Fibroblast of gingiva (primary cell): ENCODE measurements around the gene PWWP2B.
A peak's percentile ranks its signal among the peaks of the same experiment; 100 is the strongest.

Source experiments
- DNase-seq: peaks from one replicate; pipeline ENCODE4 v3.0.0-alpha.2; 2011; ENCODE audit warnings: low read depth

The PWWP2B gene

DNA sequence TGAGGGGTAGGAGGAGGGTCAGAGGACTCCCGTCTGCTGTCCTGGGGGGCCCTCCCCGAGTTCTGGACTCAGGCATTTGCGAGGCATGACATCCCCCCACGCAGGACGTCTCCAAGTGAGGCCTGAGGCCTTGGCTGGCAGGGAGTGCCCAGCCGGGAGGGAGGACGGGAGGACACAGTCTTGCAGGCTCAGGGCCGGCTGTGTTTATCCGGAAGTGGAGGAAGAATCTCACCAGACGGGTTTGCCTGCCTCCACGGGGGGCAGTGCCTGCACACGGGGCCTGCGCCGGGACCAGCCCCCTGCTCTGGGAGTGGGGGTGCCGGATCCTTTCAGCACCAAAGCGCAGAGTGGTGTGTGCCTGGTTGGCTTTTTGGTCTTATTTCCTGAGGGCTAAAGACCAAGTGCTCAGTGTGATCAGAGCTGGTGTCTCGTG lies 10.9 kb downstream of the PWWP2B start:
- DNase-seq: peak; percentile 58

DNA sequence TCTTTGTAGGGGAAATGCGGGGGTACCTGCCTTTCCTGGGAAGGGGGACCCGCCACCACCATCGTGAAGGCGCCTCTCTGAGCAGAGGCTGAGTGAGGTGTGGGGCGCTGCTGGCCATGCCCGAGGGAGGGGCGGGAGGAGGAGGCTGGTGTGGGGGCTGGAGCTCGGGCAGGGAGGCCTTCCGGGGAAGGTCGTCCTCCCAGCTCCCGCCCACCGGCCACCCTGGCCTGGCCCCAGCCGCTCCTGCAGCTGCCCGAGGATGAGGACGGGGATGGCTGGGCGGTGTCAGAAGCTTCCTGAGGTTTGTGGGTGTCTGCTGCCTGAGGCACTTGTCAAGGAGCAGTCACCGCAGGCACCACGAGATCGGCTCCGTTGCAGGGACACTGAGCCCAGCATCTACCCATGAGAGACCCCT lies 11.4 kb downstream of the PWWP2B start:
- DNase-seq: no peak

DNA sequence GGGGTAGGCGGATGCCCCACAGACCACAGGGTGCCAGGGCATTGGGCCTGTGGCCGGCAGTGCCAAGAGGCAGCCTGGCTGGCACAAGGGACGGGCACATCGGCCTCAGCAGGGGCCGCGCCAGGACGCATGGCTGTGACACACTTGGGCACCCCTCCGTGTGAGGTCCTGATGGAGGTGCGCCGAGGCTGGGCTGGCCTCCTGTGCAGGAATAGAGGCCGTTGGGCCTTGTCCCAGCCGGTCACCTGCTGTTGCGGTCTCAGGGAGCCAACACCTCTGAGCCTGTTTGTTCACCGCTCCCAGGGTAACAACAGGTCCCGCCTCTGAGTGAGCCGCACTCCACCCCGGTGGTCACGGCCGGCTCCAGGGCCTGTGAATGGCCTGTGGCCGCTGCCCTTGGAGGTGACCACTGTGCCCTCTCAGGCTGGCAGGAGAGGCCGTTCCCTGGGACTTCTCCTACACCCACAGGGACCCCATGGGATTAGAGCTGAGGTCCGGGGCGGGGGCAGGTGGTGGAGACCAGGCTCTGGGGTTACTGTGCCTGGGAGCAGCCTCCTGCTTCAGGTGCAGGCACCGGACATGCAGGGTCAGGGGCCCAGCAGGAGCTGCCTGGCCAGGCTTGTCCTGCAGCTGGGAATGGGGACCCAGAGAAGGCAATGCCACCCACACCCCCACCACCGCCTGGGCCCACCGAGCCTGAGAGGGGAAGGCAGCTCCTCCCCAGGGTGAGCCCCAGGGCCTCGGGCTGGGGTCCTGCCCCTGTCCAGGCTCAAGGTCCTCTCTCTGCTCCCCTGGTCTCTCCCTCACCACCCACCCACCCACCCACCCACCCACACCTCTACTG lies 12.0 kb downstream of the PWWP2B start:
- no peak for DNase-seq

DNA sequence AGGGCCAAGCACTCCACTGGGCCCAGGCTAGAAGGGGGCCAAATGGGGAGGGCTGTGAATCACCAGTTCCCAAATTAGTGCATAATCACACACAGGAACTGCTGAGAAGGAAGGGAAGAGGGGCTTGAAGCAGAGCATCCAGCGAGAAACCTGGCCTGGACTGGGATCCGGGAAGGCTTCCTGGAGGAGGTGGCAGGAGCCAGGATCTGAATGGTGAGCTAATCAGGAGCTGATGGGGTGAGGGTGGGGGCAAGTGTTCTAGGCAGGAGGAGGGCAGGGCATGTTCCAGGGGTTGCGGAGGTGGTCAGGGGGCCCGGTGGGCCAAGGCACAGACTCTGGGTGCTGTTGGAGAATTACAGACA lies 12.6 kb downstream of the PWWP2B start:
- no peak for DNase-seq

DNA sequence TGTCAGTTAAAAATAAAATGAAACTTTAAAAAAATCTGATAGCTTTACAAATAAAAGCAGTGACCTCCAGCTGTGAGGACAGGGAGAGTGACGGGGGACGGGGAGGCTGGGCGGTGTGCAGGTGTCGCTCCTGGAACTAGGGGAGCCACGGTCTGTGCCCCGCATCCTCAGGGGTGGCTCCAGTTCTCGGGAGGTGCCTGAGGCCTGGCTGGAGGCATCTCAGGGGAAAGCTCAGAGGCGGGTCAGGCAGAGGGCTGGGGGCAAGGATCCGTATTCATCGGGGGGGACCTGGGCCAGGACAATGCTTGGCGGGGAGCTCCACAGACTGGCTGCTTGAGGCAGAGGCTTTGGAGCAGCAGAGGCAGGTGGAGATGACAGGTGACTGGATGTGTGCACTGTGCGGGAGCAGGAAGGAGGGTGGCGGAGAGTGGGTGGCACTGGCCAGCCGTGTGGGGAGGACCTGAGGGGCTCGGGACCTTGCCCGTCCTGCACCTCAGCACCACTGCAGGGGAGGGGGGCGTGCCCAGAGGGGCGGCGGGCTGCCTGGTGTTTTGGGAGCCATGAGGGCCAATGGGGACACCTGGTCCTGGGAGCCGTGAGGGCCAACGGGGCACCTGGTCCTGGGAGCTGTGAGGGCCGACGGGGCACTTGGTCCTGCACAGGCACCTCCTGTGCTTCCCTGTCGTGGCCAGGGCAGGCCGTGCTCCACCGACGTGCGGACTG lies 13.2 kb downstream of the PWWP2B start:
- no peak for DNase-seq

DNA sequence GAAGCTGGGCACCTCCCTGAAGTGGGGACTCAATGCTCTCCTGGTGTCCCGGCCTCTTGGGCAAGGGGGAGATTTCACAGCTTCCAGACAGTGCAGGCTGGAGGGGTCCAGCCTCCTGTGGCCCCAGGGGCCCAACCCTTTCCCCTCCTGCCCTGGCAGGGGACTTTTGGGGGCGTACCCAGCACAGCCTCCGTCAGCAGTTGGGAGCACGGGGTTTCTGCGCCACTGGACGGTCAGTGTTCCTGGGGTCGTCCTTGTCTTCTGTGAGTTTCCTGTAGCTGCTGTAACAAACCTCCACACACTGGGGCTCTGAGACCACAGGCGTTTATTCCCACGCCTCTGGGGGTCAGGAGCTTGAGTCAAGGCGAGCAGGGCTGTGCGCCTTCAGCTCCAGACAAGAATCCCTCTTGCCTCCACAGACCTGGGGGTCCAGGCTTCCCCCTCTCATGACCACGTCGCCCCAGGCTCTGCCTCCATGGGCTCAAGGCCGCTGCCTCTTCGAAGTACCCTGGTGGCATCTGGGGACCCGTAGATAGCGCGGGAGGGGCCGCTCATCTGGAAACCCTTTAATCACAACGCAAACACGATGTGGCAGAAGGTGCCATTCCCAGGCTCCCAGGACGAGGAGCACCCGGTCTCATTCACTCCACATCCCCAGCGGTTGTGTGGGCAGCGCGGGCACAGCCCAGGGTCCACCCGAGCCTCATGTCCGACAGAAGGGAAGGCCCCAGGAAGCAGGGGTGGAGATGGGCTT lies 14.0 kb downstream of the PWWP2B start:
- no peak for DNase-seq

DNA sequence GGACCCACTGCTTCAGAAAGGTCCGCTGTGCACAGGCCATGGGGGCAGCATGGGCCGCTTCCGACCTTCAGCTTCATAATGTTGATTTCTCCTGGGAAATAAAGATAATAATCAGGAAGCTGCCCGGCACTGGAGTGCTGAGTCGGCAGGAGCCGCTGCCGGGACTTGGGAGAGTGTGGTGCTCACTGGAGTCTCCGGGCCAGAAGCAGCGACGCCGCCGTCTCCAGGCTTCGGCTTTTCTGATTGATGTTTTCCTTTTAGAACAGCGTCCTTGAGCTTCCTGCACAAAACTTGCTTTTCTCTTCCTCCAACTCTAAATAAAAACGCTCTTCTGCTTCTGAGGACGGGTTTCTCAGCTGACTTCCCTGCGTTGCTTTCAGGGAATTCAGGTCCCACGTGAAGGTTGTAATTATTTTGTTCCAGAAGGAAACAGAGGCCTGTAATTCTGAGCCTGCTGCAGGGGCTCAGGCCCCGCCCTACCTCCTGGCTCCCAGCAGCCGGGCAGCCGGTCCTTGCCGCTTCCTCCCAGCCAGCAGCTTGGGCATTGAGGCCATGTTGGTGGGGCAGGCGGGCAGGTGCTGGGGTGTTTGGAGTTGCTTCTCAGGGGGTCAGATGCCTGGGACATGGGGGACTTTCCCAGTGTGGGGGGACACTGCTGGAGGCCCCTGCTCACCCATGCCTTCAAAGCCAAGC lies 14.7 kb downstream of the PWWP2B start:
- peak; percentile 44 for DNase-seq

DNA sequence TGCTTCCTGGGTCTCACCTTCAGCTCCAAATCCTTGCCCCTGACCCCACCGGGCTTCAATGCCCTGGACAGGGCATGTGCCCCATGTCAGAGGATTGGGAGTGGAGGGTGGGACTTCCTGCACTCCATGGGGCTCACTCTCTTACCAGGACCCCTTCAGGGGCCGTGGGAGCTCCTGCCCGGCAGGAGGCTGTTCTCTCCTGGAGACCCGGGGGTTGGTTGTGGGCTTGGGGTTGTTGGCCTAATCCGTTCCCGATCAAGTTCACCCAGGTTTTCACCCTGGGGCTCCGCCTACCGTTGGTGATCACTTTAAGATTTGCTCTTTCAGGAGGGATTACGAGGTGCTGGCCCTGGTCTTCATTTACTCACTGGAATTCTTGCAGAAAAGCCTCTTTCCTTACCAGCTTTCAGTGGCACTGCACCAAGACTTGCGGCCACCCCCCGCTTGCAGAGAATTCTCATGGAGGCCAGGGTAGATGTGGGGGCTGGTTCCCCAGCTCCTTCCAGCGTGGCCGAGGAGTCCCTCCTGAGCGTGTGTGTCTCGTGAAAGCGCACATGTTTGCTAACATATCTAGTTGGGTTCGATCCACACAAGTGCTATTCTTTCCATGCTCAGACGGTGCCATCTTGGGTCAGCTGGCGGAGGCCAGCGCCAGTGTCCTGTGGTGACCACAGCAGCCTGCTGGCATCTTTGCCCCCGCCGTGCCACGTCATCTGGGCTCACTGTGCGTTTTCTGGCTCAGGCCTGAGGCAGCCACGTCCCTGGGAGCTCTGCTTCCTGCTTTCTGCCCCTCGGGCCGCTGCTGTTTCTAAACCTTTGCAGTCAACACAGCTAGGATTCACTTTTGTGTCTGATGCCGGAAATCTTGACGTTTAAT lies 15.6 kb downstream of the PWWP2B start:
- peak; percentile 75 for DNase-seq

DNA sequence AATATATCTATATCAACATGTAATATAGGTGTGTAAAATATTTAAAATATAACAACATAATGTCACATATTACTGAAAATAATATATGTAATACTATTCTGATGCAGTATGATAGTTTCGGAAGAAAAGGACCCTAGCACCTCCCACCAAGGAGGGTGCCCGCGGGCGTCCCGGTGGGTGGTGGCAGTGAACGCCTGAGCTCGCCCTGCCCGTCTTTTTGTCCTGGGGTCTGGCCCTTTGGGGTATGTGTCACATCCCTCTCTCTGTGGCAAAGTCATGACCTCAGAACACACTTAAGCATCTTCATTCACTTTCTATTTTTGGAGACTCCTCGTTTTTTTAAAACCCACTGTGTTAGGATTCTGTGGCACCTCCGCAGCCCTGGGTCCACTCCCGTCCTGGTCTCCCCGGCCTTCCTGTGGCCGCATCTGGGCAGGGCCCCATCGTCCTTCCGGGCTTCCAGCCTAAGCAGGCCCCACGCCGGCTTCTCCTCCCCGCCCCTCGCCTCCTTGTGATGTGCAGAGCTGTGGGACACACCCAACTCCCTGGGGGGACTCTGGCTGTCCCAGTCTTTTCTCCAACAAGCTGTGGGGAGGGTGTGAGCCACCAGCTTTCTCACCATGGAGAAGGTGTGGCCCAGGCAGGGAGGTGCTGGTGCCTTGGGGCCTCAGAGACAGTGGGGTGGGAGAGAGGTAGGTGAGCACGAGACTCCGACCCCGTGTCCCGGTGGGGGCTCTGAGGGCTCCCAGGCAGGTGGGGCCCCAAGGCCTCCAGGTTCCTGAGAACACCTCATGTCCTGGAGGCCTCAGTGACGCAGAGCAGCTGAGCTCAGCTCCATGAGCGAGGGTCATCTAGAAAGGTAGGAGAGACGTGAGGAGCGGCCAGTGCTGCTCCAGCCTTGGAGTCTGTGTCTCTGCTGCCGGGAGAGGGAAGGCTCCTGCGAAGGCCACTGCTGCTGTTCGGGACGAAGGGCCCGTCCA lies 16.5 kb downstream of the PWWP2B start:
- peak; percentile 48 for DNase-seq

DNA sequence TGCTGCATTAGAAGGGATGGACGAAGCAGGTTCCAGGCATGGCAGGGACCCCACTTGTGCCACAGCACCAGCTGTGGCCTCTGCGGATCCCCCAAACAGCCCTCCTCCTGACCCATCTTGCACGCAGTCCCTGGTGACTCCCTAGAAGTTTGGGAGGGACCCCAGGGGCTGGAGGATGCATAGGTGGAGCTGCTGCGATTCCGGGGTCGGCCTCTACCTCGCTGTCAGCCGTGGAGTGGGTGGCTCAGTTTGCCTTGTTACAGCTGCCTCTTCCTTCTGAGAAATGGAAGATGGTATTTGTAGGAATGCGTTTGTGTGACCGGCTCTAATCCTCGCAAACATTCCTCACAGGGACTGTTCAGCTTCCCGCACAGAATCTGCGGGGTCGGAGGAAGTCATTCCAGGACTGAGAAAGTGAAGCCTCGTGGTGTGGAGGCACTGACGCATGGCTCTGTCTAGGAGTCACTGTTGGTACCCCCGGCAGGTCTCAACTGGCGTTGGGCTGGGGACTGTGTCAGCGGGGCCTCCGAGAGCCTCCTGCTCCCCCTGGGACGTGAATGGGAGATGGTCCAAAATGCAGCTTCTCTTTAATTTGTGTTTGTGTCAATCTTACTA lies 17.5 kb downstream of the PWWP2B start:
- no peak for DNase-seq

DNA sequence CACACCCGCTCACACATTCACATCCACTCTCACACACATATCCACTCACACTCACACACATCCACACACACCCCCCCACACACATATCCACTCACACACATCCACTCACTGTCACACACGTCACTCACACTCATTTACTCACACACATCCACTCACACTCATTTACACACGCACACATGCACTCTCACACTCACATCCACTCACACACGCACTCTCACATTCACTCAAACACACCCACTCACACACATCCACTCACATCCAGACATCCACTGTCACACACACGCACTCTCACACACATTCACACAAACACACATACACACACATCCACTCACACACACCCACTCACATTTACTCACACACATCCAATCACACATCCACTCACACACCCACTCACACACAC lies 18.3 kb downstream of the PWWP2B start:
- no peak for DNase-seq

DNA sequence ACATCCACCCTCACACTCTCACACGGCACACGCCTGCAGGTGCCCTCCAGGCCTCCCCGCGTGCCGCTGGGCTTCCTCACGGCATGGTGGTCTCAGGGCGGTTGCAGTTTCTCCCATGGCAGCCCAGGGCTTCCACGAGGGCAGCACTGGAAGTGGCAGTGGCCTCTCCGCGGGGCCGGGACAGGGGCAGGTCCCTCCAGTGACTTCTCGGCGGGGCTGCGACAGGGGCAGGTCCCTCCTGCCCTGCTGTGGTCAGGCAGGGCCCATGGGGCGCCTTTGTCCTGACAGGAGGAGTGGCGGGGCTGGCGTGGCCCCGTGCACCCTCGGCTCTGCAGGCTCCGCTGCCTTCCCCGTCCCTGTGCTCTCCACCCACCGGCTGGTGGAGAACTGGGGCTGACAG lies 19.0 kb downstream of the PWWP2B start:
- no peak for DNase-seq

DNA sequence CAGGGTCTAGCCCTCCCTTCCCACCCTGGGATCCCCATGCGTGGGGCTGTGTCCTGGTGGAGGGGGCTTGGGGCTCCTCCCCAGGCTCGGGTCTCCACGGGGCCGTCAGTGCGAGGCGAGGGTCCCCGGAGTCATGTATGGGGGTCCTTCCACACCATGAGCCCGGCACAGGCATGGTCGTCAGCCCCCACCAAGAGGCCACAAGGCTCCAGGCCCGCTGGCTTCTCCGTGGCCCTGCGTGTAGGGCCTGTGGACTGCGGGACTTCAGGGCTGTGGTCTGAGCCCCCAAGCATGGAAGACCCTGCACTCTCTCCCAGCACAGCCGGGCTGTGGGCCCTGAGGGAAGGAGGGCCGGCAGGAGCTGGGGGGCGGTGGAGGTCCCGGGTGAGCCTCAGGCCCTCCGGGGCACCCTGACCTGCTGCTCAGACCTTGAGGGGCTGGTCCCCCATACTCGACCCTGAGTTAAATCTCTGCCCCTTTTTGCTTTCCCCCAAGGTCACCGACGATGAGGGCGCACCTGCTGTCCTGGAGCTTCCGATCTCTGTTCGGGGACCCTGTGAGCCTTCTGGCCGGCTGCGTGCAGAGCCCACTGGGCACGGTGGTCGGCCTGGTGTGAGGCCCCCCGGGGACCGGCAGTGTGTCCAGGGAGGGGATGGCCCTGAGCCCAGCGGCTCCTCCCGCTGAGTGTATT lies 19.7 kb downstream of the PWWP2B start:
- DNase-seq: no peak

DNA sequence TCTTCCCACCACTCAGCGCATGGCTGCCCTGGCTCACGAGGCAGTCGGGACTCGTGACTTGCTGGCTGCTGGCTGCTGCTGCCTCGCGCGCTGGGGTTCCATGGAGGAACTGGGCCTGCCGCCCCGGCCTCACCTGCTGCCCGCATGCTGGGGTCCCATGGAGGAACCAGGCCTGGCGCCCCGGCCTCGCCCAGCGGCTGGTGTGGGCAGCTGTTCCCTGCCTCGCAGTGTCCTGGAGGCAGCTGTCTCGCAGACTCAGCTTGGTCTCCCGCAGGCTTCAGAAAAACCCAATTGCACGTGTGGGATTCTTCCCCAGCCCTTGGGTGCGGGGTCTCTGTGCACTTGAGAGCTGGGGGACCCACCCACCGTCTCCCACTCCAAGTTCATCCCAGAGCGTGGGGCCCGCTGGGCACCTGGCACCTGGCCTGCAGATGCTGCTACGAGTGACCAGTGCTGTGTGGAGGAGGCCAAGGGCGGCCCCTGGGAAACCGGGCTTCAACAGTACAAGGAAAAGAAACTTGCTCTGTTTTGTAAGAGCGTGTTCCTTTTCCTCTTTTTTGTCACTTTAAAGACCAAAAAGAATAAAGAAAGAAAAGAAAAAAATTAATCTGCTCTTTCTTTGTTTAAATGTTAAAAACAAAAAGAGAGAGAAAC lies 20.4 kb downstream of the PWWP2B start:
- no peak for DNase-seq

DNA sequence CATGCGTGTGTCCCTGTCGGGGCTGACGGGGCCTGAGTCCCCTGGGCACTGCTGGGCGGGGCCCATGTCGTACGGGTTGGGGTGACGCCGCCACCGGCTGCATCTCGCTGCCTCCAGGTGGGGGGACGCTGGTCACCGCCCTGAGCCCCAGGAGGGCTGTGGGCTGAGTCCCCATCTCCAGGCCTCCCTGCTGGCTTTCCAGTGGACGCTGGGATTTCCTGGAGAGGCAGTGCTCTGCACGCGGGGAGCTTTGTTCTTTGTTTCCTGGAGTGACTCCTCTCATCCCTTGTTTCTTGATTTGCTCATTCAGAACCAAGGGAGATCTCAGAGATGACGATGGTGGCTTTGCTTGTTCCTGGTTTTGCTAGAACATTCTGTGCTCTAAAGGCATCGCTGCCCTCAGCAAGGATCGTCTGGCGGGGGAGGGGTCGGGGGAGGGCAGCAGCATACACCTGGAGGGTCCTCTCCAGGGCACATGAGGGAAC lies 21.0 kb downstream of the PWWP2B start:
- DNase-seq: no peak

DNA sequence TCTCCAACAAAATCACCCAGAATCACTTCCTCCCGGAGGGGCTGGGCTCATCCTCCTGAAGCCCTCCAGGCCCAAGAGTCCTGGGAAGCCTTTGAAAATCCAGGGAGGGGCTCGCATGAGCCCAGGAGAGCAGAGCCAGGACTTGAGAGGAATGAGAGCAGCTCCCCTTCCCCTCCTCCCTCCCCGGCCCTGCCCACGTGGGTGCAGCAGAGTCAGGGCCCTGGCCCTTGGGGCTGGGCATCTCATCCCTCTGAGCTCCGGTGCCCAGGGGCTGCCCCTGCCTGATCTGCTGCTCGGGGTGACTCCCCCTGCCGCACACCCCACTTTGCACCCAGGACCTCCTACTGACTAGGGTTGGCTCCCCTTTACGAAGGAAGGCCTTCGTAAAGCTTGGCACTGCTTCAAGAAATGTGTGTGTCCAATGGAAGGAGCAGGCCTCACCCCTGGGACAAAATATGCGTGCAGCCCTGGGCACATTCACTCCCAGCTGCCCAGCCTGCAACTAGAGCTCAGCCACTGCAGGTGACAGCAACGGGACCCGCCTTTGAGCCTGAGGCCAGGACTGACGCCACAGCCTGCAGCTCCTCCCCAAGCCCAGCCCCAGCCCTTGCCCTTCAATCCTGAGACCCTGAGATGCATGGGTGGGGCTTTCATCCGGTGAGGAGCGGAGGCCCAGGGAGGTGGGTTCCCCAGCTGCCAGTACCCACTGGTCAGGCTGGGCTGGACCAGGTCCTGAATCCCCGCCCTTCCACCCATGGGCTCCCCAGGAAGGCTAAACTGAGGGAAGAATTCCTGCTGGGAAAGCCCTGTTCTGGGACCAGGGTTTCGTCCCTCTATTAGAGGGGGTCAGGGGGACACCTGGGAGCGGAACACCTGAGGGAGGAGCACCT lies 21.8 kb downstream of the PWWP2B start:
- DNase-seq: no peak
